OCI-LY7 (cell line): Measurements from ENCODE around the gene DPYD.

ENCODE experiments used
- EZH2phosphoT487 ChIP-seq: fragments of 200-600 bp; sonication (generic); IDR thresholded peaks from 2 replicates; pipeline ENCODE4 v1.6.1; 2018; ENCODE audit warnings: low read depth, borderline replicate concordance, mild to moderate bottlenecking, mixed run types, antibody characterized with exemption, low read length, moderate library complexity, mixed read lengths
- TF ChIP-seq, protein P1 (sequence below): fragments of 200-600 bp; sonication (generic); conservative IDR thresholded peaks from 2 replicates; pipeline ENCODE4 v1.5.1; 2014; ENCODE audit warnings: mild to moderate bottlenecking, antibody characterized with exemption, low read length, moderate library complexity, mixed read lengths

DNA sequence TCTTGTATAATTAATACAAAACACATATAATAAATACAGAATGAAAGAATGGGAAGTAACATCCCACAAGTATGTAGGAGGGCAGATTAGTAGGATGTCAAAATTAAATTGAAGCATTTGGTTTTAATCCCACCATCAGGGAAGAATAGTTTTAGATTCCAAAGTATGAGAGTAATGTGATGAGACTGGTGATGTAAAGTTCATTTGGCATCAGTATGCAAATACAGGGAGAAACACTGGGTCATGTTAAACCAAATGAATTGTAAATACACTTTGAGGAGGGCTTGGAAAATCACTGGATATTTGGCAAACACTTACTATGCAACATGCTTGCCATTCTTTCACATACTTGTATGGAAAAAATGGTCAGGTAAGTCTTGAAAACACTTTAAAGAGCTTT is 358.8 kb downstream of the DPYD start:
- TF ChIP-seq, protein P1, sequence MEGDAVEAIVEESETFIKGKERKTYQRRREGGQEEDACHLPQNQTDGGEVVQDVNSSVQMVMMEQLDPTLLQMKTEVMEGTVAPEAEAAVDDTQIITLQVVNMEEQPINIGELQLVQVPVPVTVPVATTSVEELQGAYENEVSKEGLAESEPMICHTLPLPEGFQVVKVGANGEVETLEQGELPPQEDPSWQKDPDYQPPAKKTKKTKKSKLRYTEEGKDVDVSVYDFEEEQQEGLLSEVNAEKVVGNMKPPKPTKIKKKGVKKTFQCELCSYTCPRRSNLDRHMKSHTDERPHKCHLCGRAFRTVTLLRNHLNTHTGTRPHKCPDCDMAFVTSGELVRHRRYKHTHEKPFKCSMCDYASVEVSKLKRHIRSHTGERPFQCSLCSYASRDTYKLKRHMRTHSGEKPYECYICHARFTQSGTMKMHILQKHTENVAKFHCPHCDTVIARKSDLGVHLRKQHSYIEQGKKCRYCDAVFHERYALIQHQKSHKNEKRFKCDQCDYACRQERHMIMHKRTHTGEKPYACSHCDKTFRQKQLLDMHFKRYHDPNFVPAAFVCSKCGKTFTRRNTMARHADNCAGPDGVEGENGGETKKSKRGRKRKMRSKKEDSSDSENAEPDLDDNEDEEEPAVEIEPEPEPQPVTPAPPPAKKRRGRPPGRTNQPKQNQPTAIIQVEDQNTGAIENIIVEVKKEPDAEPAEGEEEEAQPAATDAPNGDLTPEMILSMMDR, result no peak
- TF ChIP-seq EZH2phosphoT487, result no peak
